Right lobe of liver (tissue), 6 donors: ENCODE results near the gene UBE2O. TPM values are rescaled to one million over a fixed set of nuclear protein-coding genes. Genes with fewer than 3 reads are reported as not detected.

Experiments
- ATAC-seq, 4 donors: fragments of 200-7000 bp; cut with Tn5 transposase; one replicate each; pipeline ENCODE4 v1.9.1; 2020; ENCODE audit warnings: mild to moderate bottlenecking in 4 of 4, moderate library complexity in 4 of 4
- DNase-seq, 3 donors: peaks; one replicate each; pipeline ENCODE4 v3.0.0-alpha.2; 2020
- H3K27ac ChIP-seq, 3 donors: fragments of 200-600 bp; one replicate each; pipeline ENCODE4 v1.8.0; 2022
- H3K27me3 ChIP-seq, 2 donors: fragments of 200-600 bp; one replicate each; pipeline ENCODE4 v1.8.0; 2022
- H3K36me3 ChIP-seq, 4 donors: fragments of 200-600 bp; sonication (generic) in 1 of 4; one replicate each; pipeline versions ENCODE4 v1.5.1 to v1.8.0; 2017 to 2022; ENCODE audit warnings: control low read depth in 1 of 4
- H3K4me1 ChIP-seq, 4 donors: fragments of 200-600 bp; sonication (generic) in 1 of 4; one replicate each; pipeline versions ENCODE4 v1.5.1 to v1.8.0; 2017 to 2022; ENCODE audit warnings: control low read depth in 1 of 4
- H3K4me3 ChIP-seq, 3 donors: fragments of 200-600 bp; one replicate each; pipeline ENCODE4 v1.8.0; 2022
- H3K9me3 ChIP-seq, 4 donors: fragments of 200-600 bp; sonication (generic) in 1 of 4; one replicate each; pipeline versions ENCODE4 v1.5.1 to v1.8.0; 2017 to 2022; ENCODE audit warnings: control low read depth in 1 of 4
- POLR2A ChIP-seq: fragments of 450-650 bp; IDR thresholded peaks from one replicate; pipeline ENCODE4 v1.6.1; 2017; ENCODE audit warnings: antibody characterized with exemption, mild to moderate bottlenecking
- WGBS: methylation state at CpG from one replicate; pipeline ENCODE4 v1.1.6; 2018; ENCODE audit warnings: low coverage, low lambda C conversion rate; ENCODE audit not compliant: insufficient coverage; ENCODE audit errors: missing lambda C conversion rate; 5-methylcytosine and 5-hydroxymethylcytosine counted together
- intact Hi-C, 2 donors: fragments of 100-400 bp; cut with DNase I; formaldehyde crosslinking; loops; one replicate each; pipeline versions ENCODE4 v1.11.2 to v1.14.1; 2022
- total RNA-seq, 6 experiments: library from RNA; depleted of rRNA in 2 of 6; stranded (reverse); fragments of >200 nt in 2 of 6; fragmentation: NEBNext Ultra II Directional in 3 of 6; extraction: Animal tissue kit (Norgen Biotek cat#: 25700) in 3 of 6; gene quantifications; one replicate each; pipeline versions ENCODE4 v1.1.0 to v1.2.4, GENCODE V29; 2016 to 2023
- TF ChIP-seq, protein P1 (sequence below), 4 donors: fragments of 200-600 bp in 3 of 4; fragments of 450-650 bp in 1 of 4; IDR thresholded peaks; one replicate each; pipeline versions ENCODE4 v1.5.1 to v1.8.0; 2016 to 2022; ENCODE audit warnings: antibody characterized with exemption in 4 of 4, mild to moderate bottlenecking in 2 of 4
- donor health status: DM: no; HTN: yes; CAD: no.
- donor health status: DM: no; HTN: no; CAD: no.
- donor health status: DM: no; HTN: no; CAD: no.
- donor health status: DM: no; HTN: yes; CAD: no.
- donor health status: DM: no; HTN: yes; CAD: no.

UBE2O gene
- total RNA-seq, 6 experiments from 2014 or later: 10.0 to 12.9 (median 12.0) TPM

DNA sequence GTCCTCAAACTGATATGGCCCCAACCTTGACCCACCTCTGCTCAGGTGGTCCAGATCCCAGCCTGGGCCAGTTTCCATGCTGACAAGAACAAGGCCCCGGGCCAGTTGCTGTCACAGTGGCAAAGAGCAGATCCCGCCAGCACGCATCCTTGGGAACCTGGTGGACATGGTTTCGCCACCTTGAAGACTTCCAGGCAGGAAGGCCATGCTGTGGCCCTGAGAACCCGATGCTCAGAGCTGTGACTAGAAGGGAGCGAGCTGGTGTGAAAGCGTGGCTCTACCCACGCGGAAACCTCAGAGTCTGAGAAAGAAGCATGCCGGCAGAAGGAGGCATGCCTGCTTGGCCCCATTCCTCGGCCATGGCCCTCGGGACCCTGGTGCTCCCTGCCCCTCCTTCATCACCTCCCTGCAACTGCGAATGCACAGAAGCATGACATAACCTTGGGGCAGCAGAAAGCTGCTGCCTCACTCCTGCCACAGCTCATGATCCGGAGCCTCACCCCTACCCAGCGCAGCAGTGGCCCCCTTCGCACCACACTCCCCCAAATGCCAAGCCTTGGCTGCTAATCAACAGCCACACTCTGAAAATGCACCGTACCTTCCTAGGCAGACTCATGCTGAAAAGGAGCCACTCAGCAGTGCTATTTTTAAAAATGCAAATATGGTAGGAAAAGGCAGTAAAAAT is 33.2 kb downstream of the UBE2O start:
- Histone ChIP-seq H3K27ac (no peak overlapping the region), H3K4me1 (no peaks in the 10 kb centered on the region), H3K36me3 (no peaks in the 10 kb centered on the region), H3K4me3 (no peak overlapping the region), H3K27me3 (no peaks in the 10 kb centered on the region), H3K9me3 (no peaks in the 10 kb centered on the region)
- TF ChIP-seq POLR2A: no peak
- TF ChIP-seq, protein P1, sequence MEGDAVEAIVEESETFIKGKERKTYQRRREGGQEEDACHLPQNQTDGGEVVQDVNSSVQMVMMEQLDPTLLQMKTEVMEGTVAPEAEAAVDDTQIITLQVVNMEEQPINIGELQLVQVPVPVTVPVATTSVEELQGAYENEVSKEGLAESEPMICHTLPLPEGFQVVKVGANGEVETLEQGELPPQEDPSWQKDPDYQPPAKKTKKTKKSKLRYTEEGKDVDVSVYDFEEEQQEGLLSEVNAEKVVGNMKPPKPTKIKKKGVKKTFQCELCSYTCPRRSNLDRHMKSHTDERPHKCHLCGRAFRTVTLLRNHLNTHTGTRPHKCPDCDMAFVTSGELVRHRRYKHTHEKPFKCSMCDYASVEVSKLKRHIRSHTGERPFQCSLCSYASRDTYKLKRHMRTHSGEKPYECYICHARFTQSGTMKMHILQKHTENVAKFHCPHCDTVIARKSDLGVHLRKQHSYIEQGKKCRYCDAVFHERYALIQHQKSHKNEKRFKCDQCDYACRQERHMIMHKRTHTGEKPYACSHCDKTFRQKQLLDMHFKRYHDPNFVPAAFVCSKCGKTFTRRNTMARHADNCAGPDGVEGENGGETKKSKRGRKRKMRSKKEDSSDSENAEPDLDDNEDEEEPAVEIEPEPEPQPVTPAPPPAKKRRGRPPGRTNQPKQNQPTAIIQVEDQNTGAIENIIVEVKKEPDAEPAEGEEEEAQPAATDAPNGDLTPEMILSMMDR (IDR thresholded peaks at IDR 0.05): no peak
- intact Hi-C loops: no loop called here
- 85% methylated on average over 10 of the region's 17 CpGs for WGBS
- no peak for ATAC-seq
- no peak for DNase-seq

DNA sequence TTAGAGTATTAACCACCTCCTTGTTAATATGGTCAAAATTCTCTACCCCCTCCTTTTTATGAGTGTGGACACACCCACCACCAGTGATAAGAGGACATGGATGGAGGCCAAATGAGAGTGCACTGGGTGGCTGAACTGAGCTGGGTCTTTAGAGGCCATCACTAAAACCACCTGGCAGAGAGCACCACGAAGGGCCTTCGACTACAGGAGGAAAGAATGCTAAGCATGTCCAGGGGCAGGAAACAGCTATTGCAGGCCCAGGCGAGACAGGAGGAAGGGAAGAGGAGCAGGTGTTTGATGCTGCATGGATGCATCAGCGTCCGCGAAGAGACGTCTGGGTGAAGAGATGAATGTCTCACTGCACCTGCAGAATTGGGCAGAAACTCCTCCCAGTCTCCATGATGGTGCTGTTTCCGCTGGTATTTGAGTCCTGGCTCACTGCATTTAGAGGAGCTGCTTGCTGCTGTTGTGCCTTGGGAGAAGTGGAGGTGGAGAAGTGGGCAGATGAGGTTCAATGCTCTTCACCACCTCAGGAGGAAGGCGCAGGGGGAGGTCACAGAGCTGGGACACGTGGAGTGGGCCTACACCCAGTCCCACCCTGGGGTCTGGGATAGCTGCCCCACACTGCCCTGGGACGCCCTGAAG is 35.3 kb downstream of the UBE2O start:
- no peaks in the 10 kb centered on the region for H3K36me3 ChIP-seq
- H3K27me3 ChIP-seq: no peaks in the 10 kb centered on the region
- 70% methylated on average over 2 of the region's 11 CpGs for WGBS
- no peak for DNase-seq
- TF ChIP-seq, protein P1 (IDR thresholded peaks at IDR 0.05): no peak
- TF ChIP-seq POLR2A: no peak
- H3K27ac ChIP-seq: no peak overlapping the region
- no peaks in the 10 kb centered on the region for H3K9me3 ChIP-seq
- intact Hi-C loops: no loop called here
- no peaks in the 10 kb centered on the region for H3K4me1 ChIP-seq
- no peak overlapping the region for H3K4me3 ChIP-seq
- ATAC-seq: no peak

DNA sequence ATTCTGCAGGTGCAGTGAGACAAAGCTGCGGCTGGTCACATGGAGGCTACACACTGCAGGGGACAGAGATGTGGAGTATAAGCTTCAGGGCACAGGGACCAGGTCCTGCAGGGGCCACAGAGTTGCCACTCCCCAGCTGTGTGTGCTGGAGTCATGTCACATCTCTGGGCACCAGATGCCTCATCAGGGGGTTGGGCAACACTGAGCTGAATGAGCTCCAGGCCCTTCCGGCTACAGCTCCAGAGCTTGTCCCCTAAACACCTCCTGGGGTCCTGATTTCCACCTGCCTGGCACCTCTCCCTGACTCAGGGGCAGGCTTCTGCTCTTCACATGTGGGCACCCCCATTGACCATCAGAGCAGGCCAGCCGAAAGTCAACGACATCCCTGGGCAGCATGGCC is 36.1 kb downstream of the UBE2O start:
- no peak for TF ChIP-seq POLR2A
- TF ChIP-seq, protein P1 (IDR thresholded peaks at IDR 0.05): no peak
- no peak overlapping the region for H3K4me3 ChIP-seq
- intact Hi-C loops: no loop called here
- H3K36me3 ChIP-seq: no peaks in the 10 kb centered on the region
- no peaks in the 10 kb centered on the region for H3K4me1 ChIP-seq
- no peak overlapping the region for H3K27ac ChIP-seq
- 100% methylated on average over 2 of the region's 4 CpGs for WGBS
- no peaks in the 10 kb centered on the region for H3K27me3 ChIP-seq
- ATAC-seq (no peak), DNase-seq (no peak)
- H3K9me3 ChIP-seq: no peaks in the 10 kb centered on the region

DNA sequence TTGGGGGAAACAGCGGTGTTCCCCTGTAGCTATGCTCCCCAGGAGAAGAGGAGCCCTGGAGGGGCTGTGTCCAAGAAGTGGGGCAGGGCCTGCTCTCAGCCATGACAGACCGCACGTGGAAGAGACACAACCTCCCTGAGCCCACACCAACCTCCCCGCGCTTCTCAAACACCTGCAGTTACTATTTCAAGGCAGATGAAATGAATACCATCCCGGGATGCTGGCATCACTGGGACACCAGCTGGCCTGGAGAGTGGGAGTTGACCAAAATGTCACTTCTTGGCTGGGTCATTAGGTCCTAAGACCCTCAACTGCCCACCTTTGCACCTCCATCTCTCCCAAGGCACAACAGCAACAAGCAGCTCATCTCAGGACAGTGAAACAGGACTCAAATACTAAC is 36.5 kb downstream of the UBE2O start:
- ATAC-seq (no peak), DNase-seq (no peak)
- Histone ChIP-seq H3K27ac (no peak overlapping the region), H3K36me3 (no peaks in the 10 kb centered on the region), H3K4me3 (no peak overlapping the region), H3K4me1 (no peaks in the 10 kb centered on the region), H3K9me3 (no peaks in the 10 kb centered on the region), H3K27me3 (no peaks in the 10 kb centered on the region)
- WGBS: no CpG with 5 or more reads among the region's 6 CpGs
- no peak for TF ChIP-seq POLR2A
- TF ChIP-seq, protein P1 (IDR thresholded peaks at IDR 0.05): no peak
- intact Hi-C loops: no loop called here
